ENCODE data around the gene IFITM2.
"Not testable (repeated sequence)": the region's sequence is repeated elsewhere in the genome, so short reads cannot be mapped to it uniquely, and the experiment has no call there.

IFITM2 gene

DNA sequence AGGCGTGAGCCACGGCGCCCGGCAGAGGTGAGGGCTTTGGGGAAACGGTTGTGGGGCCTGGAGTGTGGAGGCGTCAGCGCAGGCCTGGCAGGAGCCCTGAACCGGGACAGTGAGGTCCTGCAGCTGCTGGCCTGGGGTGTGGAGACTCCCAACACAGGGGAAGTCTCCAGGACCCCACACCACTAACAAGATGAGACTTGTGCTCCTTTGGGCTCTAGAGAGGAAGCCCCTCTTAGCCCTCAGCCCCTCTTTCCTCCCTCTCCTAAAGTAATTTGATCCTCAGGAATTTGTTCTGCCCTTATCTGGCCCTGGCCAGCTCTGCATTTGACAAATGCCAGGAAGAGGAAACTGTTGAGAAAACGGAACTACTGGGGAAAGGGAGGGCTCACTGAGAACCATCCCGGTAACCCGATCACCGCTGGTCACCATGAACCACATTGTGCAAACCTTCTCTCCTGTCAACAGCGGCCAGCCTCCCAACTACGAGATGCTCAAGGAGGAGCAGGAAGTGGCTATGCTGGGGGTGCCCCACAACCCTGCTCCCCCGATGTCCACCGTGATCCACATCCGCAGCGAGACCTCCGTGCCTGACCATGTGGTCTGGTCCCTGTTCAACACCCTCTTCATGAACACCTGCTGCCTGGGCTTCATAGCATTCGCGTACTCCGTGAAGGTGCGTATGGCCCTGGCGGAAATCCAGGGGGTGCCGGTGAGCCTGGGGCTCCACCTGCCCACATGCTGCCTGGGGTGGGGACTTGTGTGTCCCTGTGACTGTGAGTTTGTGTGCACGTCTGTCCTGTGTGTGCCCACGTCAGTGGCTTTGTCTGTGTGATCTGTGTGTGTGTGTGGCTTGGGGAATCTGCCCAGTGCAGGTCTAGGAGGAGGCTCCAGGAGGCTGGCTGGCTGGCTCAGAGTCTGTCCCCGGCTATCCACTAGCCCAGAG lies at the start of gene IFITM2:
TSS of gene IFITM2 (plus strand) at position 51 of the 943 bp plus-strand sequence. CDS start at position 428, 377 bp downstream.
- DNase-seq (ENCODE audit: low read depth in 2 of 2, low spot score in 1 of 2) = not testable (repeated sequence)

DNA sequence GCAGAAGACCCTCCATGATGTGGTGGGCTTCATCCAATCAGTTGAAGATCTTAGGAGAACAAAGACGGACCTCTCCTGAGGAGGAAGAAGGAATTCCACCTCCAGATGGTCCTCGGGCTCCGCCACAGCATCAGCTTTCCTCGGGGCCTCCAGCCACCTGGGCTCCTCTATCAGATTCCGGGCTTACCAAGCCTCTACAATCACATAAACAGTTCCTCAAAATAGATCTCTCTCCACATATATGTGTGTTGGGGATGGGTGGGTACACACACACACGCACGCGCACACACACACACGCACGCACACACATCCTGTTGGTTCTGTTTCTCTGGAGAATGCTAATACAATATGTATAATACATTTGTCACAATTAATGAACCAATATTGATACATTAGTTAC lies 48.2 kb upstream of the IFITM2 start:
- DNase-seq (ENCODE audit: low read depth in 2 of 2, low spot score in 1 of 2) = no peak

DNA sequence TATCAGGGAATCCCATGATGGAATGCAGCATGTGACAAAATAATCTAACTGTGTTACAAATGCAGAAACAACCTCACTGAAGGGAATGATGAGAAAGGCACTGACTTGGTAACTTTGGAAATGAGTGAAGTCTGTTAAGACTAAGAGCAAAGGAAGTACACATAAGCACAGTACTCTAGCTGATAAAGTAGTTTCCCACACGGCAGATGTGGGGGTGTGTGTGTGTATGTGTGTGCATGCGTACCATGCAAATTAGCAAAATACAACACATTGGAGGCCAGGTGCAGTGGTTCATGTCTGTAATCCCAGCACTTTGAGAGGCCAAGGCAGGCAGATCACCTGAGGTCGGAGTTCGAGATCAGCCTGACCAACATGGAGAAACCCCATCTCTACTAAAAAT lies 46.0 kb upstream of the IFITM2 start:
- no peak for DNase-seq (ENCODE audit: low read depth in 2 of 2, low spot score in 1 of 2)

DNA sequence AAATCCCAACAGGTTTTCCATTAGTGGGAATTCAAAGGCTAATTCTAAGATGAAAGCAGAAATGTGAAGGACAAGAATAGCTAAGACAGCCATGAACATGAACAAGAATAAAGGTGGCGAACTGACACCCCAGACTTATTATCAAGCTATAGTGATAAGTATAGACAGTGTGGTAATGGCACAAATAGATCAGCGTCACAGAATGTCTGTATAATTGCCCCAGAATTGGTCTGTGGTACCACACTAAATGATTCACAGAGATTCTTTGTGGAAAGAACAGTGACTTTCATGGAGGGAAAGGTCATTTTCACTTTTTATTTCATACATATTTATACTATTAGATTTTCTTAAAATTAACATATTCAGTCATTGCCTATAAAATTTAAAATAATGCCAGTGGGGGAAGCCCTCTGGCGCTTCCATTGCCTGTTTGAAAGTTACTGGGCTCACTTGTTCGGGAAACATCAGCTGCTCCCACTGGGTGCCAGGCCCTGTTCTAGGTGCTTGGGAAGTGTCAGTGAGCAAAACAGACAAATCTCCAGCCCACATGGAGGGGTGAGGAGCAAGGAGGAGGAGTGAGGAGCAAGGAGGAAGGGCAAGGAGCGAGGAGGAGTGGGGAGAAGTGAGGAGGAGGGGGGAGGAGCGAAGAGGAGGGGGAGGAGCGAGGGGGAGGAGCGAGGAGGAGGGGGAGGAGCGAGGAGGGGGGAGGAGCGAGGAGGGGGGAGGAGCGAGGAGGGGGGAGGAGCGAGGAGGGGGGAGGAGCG lies 40.8 kb upstream of the IFITM2 start:
- DNase-seq (ENCODE audit: low read depth in 2 of 2, low spot score in 1 of 2) = no peak

DNA sequence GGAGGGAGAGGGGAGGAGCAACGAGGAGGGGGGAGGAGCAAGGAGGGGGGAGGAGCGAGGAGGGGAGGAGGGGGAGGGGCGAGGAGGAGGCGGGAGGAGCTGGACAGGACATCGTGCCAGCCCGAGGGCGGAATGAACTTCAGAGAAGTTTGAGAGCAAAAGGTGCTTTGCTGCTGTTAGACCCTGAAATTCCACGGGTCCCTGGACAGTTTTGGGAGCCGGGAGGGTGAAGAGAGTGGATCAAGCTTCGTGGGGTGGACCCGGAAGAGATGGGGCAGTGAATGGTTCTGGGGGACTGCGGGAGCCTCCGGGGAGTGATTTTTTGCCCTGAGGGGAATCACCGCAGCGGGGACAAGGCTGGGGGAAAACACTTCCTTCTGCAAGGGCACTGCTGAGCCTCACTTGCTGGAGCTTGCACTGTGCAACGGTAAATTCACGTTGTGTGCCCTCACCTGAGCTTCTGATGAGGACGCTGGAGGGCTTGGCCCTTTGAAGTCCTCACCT lies 40.1 kb upstream of the IFITM2 start:
- DNase-seq (ENCODE audit: low read depth in 2 of 2, low spot score in 1 of 2) = no peak

DNA sequence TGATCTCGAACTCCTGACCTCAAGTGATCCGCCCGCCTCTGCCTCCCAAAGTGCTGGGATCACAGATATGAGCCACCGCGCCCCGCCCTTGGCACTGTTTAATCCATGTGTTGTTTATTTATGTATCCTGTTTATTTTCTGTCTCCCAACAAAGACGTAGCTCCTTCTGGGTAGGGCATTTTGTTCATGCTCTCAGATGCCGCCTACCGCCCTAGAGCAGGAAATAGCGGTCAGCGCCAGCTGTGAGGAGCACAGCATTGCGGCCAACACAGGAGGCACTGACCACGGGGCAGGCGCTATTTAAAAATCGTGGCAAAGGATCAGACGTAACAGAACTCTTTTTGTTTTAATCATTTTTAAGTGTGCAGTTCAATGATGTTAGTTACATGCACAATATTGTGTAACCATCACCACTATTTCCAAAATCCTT lies 38.9 kb upstream of the IFITM2 start:
- DNase-seq (ENCODE audit: low read depth in 2 of 2, low spot score in 1 of 2) = not testable (repeated sequence)

DNA sequence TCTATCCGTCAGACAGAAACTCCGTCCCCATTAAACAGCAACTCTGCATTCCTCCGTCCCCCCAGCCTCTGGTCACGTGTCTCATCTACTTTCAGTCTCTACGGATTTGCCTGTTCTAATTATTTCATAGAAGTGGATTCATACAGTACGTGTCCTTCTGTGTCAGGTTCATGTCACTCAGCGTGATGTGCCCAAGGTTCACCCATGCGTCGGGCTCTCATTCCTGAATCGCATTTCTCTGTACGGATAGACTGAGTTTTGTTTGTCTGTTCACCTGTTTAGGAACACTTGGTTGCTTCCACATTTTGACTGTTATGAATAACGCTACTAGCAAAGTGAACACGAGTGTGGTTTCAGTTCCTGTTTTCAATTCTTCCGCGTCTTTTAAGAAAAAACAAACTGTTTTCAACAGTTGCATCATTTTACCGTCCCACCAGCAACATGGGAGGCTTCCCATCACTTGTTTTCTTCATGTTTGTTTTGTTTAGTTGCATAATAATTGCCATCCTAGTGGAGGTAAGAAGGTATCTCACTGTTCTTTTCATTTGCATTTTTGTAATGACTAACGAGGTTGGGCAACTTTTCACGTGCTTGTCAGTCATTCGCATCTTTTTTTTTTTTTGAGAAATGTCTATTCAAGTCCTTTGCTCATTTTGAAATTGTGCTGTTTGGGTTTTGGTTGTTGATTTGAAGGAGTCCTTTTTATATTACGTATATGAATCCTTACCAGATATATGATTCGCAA lies 38.3 kb upstream of the IFITM2 start:
- no peak for DNase-seq (ENCODE audit: low read depth in 2 of 2, low spot score in 1 of 2)

DNA sequence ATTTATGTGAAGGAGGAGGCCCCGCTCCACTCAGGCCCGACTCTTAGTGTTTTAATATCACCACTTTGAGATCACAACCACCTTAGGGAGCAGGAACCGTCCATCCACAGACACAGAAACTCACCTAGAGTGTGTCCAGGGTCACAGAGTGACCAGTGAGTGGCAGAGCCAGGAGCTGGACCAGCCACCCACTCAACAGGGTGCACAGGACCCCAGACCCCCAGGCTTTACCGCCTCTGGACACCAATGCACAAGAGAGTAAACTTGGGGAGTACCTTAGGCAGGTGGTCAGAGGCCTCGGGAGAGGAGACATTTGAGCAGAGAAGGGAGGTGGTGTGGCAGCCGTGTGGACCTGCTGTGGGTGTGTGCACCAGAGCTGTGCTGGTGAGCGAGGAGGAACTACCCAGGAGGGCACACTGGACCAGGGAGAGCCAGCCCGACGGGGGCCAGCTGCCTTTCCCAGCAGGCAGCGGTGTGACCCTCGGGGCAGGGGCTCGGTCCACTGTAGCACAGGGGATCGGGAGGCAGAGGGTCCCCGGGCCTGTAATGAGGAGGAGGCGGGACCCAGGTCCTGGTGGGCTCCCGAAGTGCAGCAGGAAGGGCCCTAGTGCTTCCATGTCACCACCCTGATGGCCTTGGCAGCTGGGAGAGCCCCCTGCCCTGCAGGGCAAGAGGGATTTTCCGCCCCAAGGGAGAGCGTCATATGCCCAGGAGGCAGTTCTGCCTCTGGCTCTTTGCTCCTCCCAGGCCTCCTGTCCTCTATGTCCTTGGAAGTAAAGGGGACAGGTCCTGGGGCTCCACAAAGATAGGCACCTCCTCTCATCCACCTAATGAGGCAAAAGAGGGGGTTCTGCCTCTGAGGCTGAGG lies 36.9 kb upstream of the IFITM2 start:
- DNase-seq (ENCODE audit: low read depth in 2 of 2, low spot score in 1 of 2) = no peak

DNA sequence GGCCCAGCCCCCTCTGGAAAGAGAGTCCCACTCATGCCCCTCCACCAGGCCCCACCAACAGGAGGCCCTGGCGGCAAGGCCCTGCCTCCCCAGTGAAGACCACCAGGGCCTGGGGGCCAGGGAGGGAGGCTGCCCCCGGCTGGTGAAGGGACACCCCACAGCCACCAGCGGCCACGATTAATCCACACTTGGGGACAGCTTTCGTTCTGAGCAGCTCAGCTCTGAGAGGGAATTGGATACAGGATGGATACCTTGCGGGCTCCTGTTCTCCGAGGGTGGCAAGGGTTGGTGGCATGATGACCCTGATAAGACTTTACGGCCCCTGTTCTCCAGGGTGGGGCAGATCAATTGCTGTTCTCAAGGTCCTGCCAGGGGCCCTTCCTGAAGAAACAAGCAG lies 36.3 kb upstream of the IFITM2 start:
- DNase-seq (ENCODE audit: low read depth in 2 of 2, low spot score in 1 of 2) = no peak

DNA sequence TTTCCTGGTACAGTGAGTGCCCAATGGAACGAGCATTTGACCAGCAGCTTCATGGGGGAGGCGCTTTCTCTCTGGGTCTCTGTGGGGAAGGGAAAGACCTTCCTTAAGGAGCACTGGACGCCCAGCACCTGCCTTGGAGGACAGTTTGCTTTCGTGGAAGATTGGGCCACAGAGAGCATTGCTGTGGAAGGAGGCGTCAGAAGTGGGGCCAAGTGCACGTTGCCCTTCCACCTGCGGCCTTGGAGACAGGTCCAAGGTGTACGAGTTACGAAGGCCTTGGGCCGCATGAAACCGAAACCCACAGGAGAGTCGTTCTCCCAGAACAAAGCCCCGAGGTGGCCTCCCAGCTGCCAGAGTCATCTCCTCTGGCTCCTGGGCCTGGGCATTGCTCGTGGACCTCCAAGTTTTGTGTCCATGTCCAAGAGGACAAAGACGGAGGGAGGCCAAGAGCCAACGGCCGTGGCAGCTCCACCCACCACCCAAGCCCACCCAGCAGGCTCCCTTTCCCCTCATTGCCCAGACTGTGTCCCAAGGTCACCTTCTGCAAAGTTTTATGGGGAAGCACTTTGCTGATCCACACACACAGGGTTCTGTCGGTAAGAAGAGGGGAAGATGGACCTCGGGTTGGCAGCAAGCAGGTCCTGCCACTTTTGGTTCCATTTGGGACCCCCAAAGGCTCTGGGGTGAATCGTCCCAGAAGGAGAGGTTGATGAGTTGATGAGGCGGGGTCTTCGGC lies 35.3 kb upstream of the IFITM2 start:
- no peak for DNase-seq (ENCODE audit: low read depth in 2 of 2, low spot score in 1 of 2)

DNA sequence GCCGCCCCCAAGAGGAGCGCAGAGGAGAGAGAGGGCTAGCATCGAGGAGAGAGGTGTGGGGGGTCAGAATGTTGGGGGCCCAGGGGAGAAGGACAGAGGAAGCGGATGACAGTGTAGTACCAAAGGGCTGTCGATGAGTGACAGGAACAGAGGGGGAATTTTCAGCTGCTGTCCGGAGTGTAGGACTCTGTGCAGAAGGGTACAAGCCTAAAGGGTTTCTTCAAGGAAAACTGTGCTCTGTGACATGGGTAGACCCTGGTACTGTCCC lies 34.8 kb upstream of the IFITM2 start:
- no peak for DNase-seq (ENCODE audit: low read depth in 2 of 2, low spot score in 1 of 2)

DNA sequence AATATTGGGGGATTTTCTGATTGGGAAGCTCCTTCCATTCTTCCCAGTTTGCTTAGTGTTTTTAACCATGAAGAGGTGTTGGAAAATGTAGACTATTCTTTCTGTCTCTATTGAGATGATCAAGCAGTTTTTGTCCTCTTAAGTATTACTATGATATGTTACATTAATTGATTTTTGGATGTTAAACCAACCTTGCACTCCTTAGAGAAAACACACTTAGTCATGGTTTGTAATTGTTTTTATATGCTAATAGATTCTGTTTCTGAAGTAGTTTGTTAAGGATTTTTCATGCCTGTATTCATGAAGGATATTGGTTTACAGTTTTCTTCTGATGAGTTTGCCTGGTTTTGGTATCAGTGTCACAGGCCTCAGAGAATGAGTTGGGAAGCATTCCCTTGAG lies 31.4 kb upstream of the IFITM2 start:
- DNase-seq (ENCODE audit: low read depth in 2 of 2, low spot score in 1 of 2) = no peak

DNA sequence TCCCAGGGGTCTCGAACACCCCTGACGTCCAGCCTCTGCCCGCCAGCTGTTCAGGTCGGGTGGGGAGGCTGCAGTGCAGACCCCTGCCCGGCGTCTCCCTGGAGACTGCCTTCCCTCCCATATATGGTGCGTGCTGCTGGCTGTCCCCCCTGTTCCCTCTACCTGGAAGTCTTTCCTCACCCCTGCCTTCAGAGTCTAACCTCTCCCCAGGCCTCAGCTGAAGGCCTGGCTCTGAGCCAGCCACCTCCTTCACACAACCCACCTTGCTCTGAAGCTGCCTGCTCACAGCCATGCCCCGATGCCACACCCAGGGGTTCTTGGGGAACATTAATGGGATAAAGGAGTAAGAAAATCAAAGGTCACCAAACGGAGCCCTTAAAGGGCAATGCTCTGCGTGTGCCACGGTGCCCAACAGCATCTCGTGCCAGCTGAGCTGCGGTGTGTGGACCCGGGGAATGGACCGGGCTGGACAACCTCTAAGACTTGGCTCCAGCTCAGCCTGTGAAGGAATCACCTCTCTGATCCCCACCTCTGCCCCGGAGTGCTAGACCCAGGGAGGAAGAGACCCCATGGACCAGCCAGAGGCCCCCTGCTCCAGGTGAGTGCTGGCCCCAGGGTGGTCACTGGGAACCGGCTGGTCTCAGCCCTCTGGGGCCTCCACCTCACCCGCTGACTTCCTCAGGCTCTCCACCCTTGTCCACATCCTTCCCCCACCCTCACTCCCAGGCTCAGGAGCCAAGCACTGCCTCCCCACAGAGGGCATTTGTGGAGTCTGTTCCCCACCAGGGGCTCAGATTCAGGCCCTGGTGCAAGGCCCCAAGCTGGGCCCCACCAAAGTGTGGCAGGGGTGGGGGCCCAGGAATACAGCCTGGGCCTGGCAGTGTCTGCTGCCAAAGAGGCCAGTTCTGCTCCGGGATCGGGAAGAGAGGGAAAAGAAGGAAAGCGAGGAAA lies 29.3 kb upstream of the IFITM2 start, which contains the start of gene NLRP6:
TSS of gene NLRP6 (plus strand) at position 407 of the 951 bp plus-strand sequence. CDS start at position 570, 163 bp downstream.
- DNase-seq (ENCODE audit: low read depth in 2 of 2, low spot score in 1 of 2) = no peak

DNA sequence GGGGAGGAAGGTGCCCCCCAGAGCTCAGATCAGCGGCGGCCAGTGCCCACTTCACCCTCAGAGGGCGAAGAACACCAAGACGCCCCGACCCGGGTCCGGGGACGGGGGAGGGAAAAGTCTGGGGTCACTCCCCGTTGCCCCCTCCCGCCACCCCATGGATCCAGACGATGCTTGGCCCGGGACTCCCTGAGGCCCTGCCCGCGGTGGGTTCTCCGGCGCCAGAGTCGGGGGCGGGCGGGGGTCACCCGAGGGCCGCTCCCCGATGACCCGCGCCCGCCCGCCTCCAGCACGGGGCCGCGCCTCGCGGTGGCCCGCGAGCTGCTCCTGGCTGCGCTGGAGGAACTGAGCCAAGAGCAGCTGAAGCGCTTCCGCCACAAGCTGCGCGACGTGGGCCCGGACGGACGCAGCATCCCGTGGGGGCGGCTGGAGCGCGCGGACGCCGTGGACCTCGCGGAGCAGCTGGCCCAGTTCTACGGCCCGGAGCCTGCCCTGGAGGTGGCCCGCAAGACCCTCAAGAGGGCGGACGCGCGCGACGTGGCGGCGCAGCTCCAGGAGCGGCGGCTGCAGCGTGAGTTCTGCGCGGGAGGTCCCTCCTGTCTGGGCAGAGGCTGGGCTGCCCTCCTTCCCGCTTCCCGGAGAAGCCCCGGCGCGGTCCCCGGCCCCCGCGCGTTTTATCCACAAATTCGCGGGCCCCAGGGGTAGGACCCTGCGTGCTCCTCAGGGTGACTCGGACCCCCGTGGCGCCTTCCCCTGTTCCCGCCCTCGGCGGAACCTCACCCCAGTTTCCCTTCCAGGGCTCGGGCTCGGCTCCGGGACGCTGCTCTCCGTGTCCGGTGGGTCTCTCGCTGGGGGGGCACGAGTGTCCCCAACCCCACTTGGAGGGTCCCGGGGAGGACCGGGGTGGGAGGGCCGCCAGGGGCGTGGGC lies 28.3 kb upstream of the IFITM2 start:
- no peak for DNase-seq (ENCODE audit: low read depth in 2 of 2, low spot score in 1 of 2)

DNA sequence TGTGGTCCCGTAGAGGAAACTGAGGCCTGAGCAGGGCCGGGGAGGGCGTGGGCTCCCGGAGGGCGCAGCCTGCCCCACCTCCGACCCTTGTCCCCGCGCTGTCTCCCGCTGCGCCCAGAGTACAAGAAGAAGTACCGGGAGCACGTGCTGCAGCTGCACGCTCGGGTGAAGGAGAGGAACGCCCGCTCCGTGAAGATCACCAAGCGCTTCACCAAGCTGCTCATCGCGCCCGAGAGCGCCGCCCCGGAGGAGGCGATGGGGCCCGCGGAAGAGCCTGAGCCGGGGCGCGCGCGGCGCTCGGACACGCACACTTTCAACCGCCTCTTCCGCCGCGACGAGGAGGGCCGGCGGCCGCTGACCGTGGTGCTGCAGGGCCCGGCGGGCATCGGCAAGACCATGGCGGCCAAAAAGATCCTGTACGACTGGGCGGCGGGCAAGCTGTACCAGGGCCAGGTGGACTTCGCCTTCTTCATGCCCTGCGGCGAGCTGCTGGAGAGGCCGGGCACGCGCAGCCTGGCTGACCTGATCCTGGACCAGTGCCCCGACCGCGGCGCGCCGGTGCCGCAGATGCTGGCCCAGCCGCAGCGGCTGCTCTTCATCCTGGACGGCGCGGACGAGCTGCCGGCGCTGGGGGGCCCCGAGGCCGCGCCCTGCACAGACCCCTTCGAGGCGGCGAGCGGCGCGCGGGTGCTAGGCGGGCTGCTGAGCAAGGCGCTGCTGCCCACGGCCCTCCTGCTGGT lies 27.5 kb upstream of the IFITM2 start:
- no peak for DNase-seq (ENCODE audit: low read depth in 2 of 2, low spot score in 1 of 2)

DNA sequence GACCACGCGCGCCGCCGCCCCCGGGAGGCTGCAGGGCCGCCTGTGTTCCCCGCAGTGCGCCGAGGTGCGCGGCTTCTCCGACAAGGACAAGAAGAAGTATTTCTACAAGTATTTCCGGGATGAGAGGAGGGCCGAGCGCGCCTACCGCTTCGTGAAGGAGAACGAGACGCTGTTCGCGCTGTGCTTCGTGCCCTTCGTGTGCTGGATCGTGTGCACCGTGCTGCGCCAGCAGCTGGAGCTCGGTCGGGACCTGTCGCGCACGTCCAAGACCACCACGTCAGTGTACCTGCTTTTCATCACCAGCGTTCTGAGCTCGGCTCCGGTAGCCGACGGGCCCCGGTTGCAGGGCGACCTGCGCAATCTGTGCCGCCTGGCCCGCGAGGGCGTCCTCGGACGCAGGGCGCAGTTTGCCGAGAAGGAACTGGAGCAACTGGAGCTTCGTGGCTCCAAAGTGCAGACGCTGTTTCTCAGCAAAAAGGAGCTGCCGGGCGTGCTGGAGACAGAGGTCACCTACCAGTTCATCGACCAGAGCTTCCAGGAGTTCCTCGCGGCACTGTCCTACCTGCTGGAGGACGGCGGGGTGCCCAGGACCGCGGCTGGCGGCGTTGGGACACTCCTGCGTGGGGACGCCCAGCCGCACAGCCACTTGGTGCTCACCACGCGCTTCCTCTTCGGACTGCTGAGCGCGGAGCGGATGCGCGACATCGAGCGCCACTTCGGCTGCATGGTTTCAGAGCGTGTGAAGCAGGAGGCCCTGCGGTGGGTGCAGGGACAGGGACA lies 26.7 kb upstream of the IFITM2 start:
- DNase-seq (ENCODE audit: low read depth in 2 of 2, low spot score in 1 of 2) = no peak
